Naive thymus-derived CD4-positive, alpha-beta T cell (primary cell): ENCODE results near the gene IQGAP2. TPM values are rescaled to one million over a fixed set of nuclear protein-coding genes. Genes with fewer than 3 reads are reported as not detected.

Source experiments
- ATAC-seq: fragments of 150-1000 bp; cut with Tn5 transposase; 2 replicates; pipeline ENCODE4 v1.10.0; 2021; ENCODE audit warnings: mild to moderate bottlenecking, moderate library complexity
- CTCF ChIA-PET: fragments of 350-600 bp; sonication (Branson Sonifier 250); formaldehyde crosslinking; loops from one replicate; lab custom pipeline; 2021; ENCODE audit warnings: antibody characterized with exemption; lab: Charles Lee
- POLR2A ChIA-PET: fragments of 350-600 bp; sonication (Branson Sonifier 250); formaldehyde crosslinking; loops from one replicate; lab custom pipeline; 2021; ENCODE audit warnings: antibody characterized with exemption, inconsistent platforms; lab: Charles Lee
- DNase-seq, 9 donors: peaks; one replicate each; pipeline versions ENCODE4 v3.0.0 to v3.0.0-alpha.2; 2020 to 2022; ENCODE audit warnings: mixed read lengths in 1 of 9
- H3K27ac ChIP-seq: one replicate; pipeline ENCODE4 v1.7.0; 2013; ENCODE audit warnings: mild to moderate bottlenecking, low read depth, low read length, moderate library complexity
- H3K27me3 ChIP-seq, 2 donors: one replicate each; pipeline ENCODE4 v1.7.0; 2013; ENCODE audit warnings: low read length in 2 of 2, mild to moderate bottlenecking in 2 of 2, moderate library complexity in 2 of 2; ENCODE audit not compliant: control insufficient read depth in 2 of 2, insufficient read depth in 2 of 2
- H3K36me3 ChIP-seq, 3 experiments: 1 replicate in 2 of 3; 2 replicates in 1 of 3; pipeline ENCODE4 v1.7.0; 2013; ENCODE audit warnings: low read length in 3 of 3, mild to moderate bottlenecking in 3 of 3, moderate library complexity in 1 of 3; ENCODE audit not compliant: insufficient read depth in 3 of 3, control insufficient read depth in 2 of 3
- H3K4me1 ChIP-seq, 2 donors: one replicate each; pipeline ENCODE4 v1.7.0; 2013; ENCODE audit warnings: low read length in 2 of 2, mild to moderate bottlenecking in 2 of 2, moderate library complexity in 1 of 2; ENCODE audit not compliant: control insufficient read depth in 2 of 2, insufficient read depth in 2 of 2
- H3K4me3 ChIP-seq: 2 replicates; pipeline ENCODE4 v1.7.0; 2013; ENCODE audit warnings: mild to moderate bottlenecking, low read length
- H3K9me3 ChIP-seq, 3 experiments: 1 replicate in 2 of 3; 2 replicates in 1 of 3; pipeline ENCODE4 v1.7.0; 2013; ENCODE audit warnings: low read length in 3 of 3; ENCODE audit not compliant: control insufficient read depth in 2 of 3
- H3K27ac Mint-ChIP-seq, 9 donors: one replicate each; pipeline ENCODE4 v1.8.0; 2020 to 2022; ENCODE audit warnings: mixed read lengths in 9 of 9, mild to moderate bottlenecking in 8 of 9, moderate library complexity in 5 of 9, inconsistent platforms in 2 of 9
- H3K27me3 Mint-ChIP-seq, 5 donors: one replicate each; pipeline ENCODE4 v1.8.0; 2021 to 2022; ENCODE audit warnings: mixed read lengths in 5 of 5, mild to moderate bottlenecking in 1 of 5
- H3K36me3 Mint-ChIP-seq, 5 donors: one replicate each; pipeline ENCODE4 v1.8.0; 2020 to 2022; ENCODE audit warnings: mixed read lengths in 5 of 5, mild to moderate bottlenecking in 3 of 5, inconsistent platforms in 1 of 5
- H3K4me1 Mint-ChIP-seq, 7 donors: one replicate each; pipeline ENCODE4 v1.8.0; 2020 to 2022; ENCODE audit warnings: mixed read lengths in 7 of 7, mild to moderate bottlenecking in 3 of 7, inconsistent platforms in 1 of 7
- H3K4me3 Mint-ChIP-seq, 10 donors: one replicate each; pipeline ENCODE4 v1.8.0; 2020 to 2022; ENCODE audit warnings: mild to moderate bottlenecking in 10 of 10, mixed read lengths in 10 of 10, moderate library complexity in 6 of 10, inconsistent platforms in 2 of 10
- H3K9me3 Mint-ChIP-seq, 11 donors: one replicate each; pipeline ENCODE4 v1.8.0; 2020 to 2022; ENCODE audit warnings: mixed read lengths in 11 of 11, mild to moderate bottlenecking in 4 of 11, inconsistent platforms in 1 of 11, moderate library complexity in 1 of 11
- intact Hi-C, 2 donors: fragments of 100-400 bp; cut with micrococcal nuclease; formaldehyde crosslinking; loops; one replicate each; pipeline ENCODE4 v1.15.1; 2023
- polyA plus RNA-seq, 2 donors: library from polyadenylated mRNA; unstranded; fragments of 300-500 nt; fragmentation: Illumina TruSeq; gene quantifications; one replicate each; pipeline ENCODE4 v1.2.3, GENCODE V29; 2021
- total RNA-seq, 6 experiments: library from RNA in 5 of 6; stranded (reverse) in 5 of 6; gene quantifications; 1 replicate in 5 of 6; 2 replicates in 1 of 6; pipeline ENCODE4 v1.2.3 and lab custom pipeline; 2021 to 2026

IQGAP2 gene
- total and polyA plus RNA-seq, 7 experiments from 2014 or later = 19.0 to 114 (median 86.3) TPM

- Histone ChIP-seq H3K4me3 (no peak overlapping the region), H3K36me3 (peaks cover 12 to 84% (median 14%) of the 10 kb centered on the region in 3 experiments), H3K27ac (no peak overlapping the region), H3K4me1 (no peaks in the 10 kb centered on the region), H3K9me3 (no peaks in the 10 kb centered on the region), H3K27me3 (no peaks in the 10 kb centered on the region)
- H3K4me1 Mint-ChIP-seq = no peaks in the 10 kb centered on the region
- ATAC-seq = no peak
- H3K4me3 Mint-ChIP-seq = no peak overlapping the region
- POLR2A ChIA-PET = no interaction called here
- CTCF ChIA-PET = interaction anchor here (0.7 kb wide), 1 partner anchor 262 kb away, joined by 7 read pairs; no protein-coding TSS in a partner anchor
- H3K27ac Mint-ChIP-seq = no peak overlapping the region
- no peaks in the 10 kb centered on the region for H3K9me3 Mint-ChIP-seq
- no peaks in the 10 kb centered on the region for H3K27me3 Mint-ChIP-seq
- H3K36me3 Mint-ChIP-seq = peaks cover 32 to 76% (median 75%) of the 10 kb centered on the region in 5 donors
- DNase-seq = no peak
- intact Hi-C loops = no loop called here
Measured at GRCh38 chr5:76672242-76672641, 269.2 kb downstream of the IQGAP2 start.

GRCh38 chr5:76673125-76673524, 270.0 kb downstream of the IQGAP2 start:
- no peak overlapping the region for H3K27ac ChIP-seq
- H3K36me3 Mint-ChIP-seq = peaks cover 27 to 77% (median 70%) of the 10 kb centered on the region in 5 donors

GRCh38 chr5:76674330-76675066, 271.4 kb downstream of the IQGAP2 start:
- H3K4me1 ChIP-seq = no peaks in the 10 kb centered on the region
- no peak overlapping the region for H3K27ac Mint-ChIP-seq
- CTCF ChIA-PET = no interaction called here

More at GRCh38 chr5:76673125-76673524, 270.0 kb downstream of the IQGAP2 start:
- Histone ChIP-seq H3K4me3 (no peak overlapping the region), H3K27me3 (no peaks in the 10 kb centered on the region), H3K4me1 (no peaks in the 10 kb centered on the region), H3K9me3 (no peaks in the 10 kb centered on the region), H3K36me3 (peaks cover 12 to 82% (median 14%) of the 10 kb centered on the region in 3 experiments)
- ATAC-seq = no peak
- no peak overlapping the region for H3K27ac Mint-ChIP-seq
- H3K27me3 Mint-ChIP-seq = no peaks in the 10 kb centered on the region
- H3K4me1 Mint-ChIP-seq = no peaks in the 10 kb centered on the region
- intact Hi-C loops = no loop called here
- no peaks in the 10 kb centered on the region for H3K9me3 Mint-ChIP-seq
- CTCF ChIA-PET = no interaction called here
- no peak overlapping the region for H3K4me3 Mint-ChIP-seq
- POLR2A ChIA-PET = no interaction called here
- DNase-seq = no peak

GRCh38 chr5:76675364-76675763, 272.3 kb downstream of the IQGAP2 start:
- ATAC-seq = no peak
- no peaks in the 10 kb centered on the region for H3K27me3 Mint-ChIP-seq

More at GRCh38 chr5:76674330-76675066, 271.4 kb downstream of the IQGAP2 start:
- Histone ChIP-seq H3K27me3 (no peaks in the 10 kb centered on the region), H3K27ac (no peak overlapping the region), H3K36me3 (peaks cover 7 to 79% (median 15%) of the 10 kb centered on the region in 3 experiments), H3K9me3 (no peaks in the 10 kb centered on the region), H3K4me3 (no peak overlapping the region)
- intact Hi-C loops = no loop called here
- H3K9me3 Mint-ChIP-seq = no peaks in the 10 kb centered on the region
- H3K27me3 Mint-ChIP-seq = no peaks in the 10 kb centered on the region
- POLR2A ChIA-PET = interaction anchor here (0.6 kb wide), 1 partner anchor 48 kb away, joined by 4 read pairs; no protein-coding TSS in a partner anchor
- no peaks in the 10 kb centered on the region for H3K4me1 Mint-ChIP-seq
- ATAC-seq = no peak
- H3K36me3 Mint-ChIP-seq = peaks cover 23 to 82% (median 71%) of the 10 kb centered on the region in 5 donors
- no peak overlapping the region for H3K4me3 Mint-ChIP-seq
- DNase-seq = no peak

GRCh38 chr5:76677849-76678472, 274.9 kb downstream of the IQGAP2 start:
- DNase-seq (no peak), ATAC-seq (no peak)
- H3K9me3 Mint-ChIP-seq = no peaks in the 10 kb centered on the region
- no peak overlapping the region for H3K27ac Mint-ChIP-seq
- Histone ChIP-seq H3K36me3 (peaks cover 7 to 52% (median 20%) of the 10 kb centered on the region in 3 experiments), H3K4me3 (no peak overlapping the region), H3K9me3 (no peaks in the 10 kb centered on the region), H3K27ac (no peak overlapping the region), H3K4me1 (no peaks in the 10 kb centered on the region), H3K27me3 (no peaks in the 10 kb centered on the region)
- H3K27me3 Mint-ChIP-seq = no peaks in the 10 kb centered on the region
- intact Hi-C loops = no loop called here
- H3K36me3 Mint-ChIP-seq = peaks cover 13 to 77% (median 68%) of the 10 kb centered on the region in 5 donors
- H3K4me1 Mint-ChIP-seq = peaks cover 0 to 4% (median 0%) of the 10 kb centered on the region in 7 donors
- H3K4me3 Mint-ChIP-seq = no peak overlapping the region
- ChIA-PET POLR2A (interaction anchor here (0.6 kb wide), 1 partner anchor 25 kb away, joined by 4 read pairs; no protein-coding TSS in a partner anchor), CTCF (interaction anchor here (0.6 kb wide), 1 partner anchor 695 kb away, joined by 3 read pairs; no protein-coding TSS in a partner anchor)

More at GRCh38 chr5:76675364-76675763, 272.3 kb downstream of the IQGAP2 start:
- no peaks in the 10 kb centered on the region for H3K4me1 ChIP-seq
- ChIA-PET CTCF (no interaction called here), POLR2A (no interaction called here)
- H3K4me1 Mint-ChIP-seq = peaks cover 0 to 3% (median 0%) of the 10 kb centered on the region in 7 donors
- intact Hi-C loops = no loop called here
- H3K27me3 ChIP-seq = no peaks in the 10 kb centered on the region
- no peaks in the 10 kb centered on the region for H3K9me3 ChIP-seq
- H3K36me3 Mint-ChIP-seq = peaks cover 20 to 82% (median 75%) of the 10 kb centered on the region in 5 donors
- no peak for DNase-seq
- H3K27ac Mint-ChIP-seq = no peak overlapping the region
- peaks cover 7 to 74% (median 20%) of the 10 kb centered on the region in 3 experiments for H3K36me3 ChIP-seq
- H3K27ac ChIP-seq = no peak overlapping the region
- no peaks in the 10 kb centered on the region for H3K9me3 Mint-ChIP-seq
- H3K4me3 Mint-ChIP-seq = no peak overlapping the region
- H3K4me3 ChIP-seq = no peak overlapping the region

GRCh38 chr5:76679231-76679630, 276.1 kb downstream of the IQGAP2 start:
- Mint-ChIP-seq H3K4me3 (no peak overlapping the region), H3K36me3 (peaks cover 16 to 78% (median 64%) of the 10 kb centered on the region in 5 donors), H3K9me3 (no peaks in the 10 kb centered on the region), H3K27ac (peak overlapping the region in 1 of 9 donors; percentile 23), H3K4me1 (peaks cover 0 to 4% (median 0%) of the 10 kb centered on the region in 7 donors), H3K27me3 (no peaks in the 10 kb centered on the region)
- intact Hi-C loops = no loop called here
- Histone ChIP-seq H3K27me3 (no peaks in the 10 kb centered on the region), H3K4me1 (no peaks in the 10 kb centered on the region), H3K9me3 (no peaks in the 10 kb centered on the region), H3K4me3 (no peak overlapping the region), H3K27ac (no peak overlapping the region), H3K36me3 (peaks cover 6 to 43% (median 19%) of the 10 kb centered on the region in 3 experiments)
- ATAC-seq (no peak), DNase-seq (no peak)
- POLR2A ChIA-PET = no interaction called here
- CTCF ChIA-PET = no interaction called here
